ENCODE results near the gene PCDHGA6. TPM values are rescaled to one million over a fixed set of nuclear protein-coding genes. Genes with fewer than 3 reads are reported as not detected.
"Not testable (repeated sequence)": the region's sequence is repeated elsewhere in the genome, so short reads cannot be mapped to it uniquely, and the experiment has no call there.

Gene PCDHGA6
- total and polyA plus RNA-seq, 5 donors from 2014 or later = not detected

- Histone ChIP-seq H3K4me3 (ENCODE audit: low read depth, low read length) (no peak overlapping the region), H3K9me3 (ENCODE audit: control insufficient read depth in 2 of 2, low read length in 2 of 2) (peaks cover 21 to 54% of the 10 kb centered on the region in 2 experiments), H3K27ac (ENCODE audit: insufficient read depth, low read length, poor library complexity, severe bottlenecking) (no peak overlapping the region), H3K36me3 (ENCODE audit: control insufficient read depth, insufficient read depth, low read length) (no peaks in the 10 kb centered on the region), H3K27me3 (ENCODE audit: control insufficient read depth, insufficient read depth, low read length) (peaks cover 41% of the 10 kb centered on the region), H3K4me1 (ENCODE audit: control insufficient read depth, insufficient read depth, low read length, poor library complexity, severe bottlenecking) (no peaks in the 10 kb centered on the region)
- H3K36me3 Mint-ChIP-seq = peaks cover 3% of the 10 kb centered on the region
- no peak for DNase-seq
- peak overlapping the region in 1 of 4 donors; percentile 77 for H3K4me3 Mint-ChIP-seq
- peaks cover 58% of the 10 kb centered on the region for H3K27me3 Mint-ChIP-seq
- no peak overlapping the region for H3K27ac Mint-ChIP-seq
- H3K9me3 Mint-ChIP-seq = peaks cover 0 to 60% (median 18%) of the 10 kb centered on the region in 7 donors
- ATAC-seq (ENCODE audit: low read depth in 2 of 2) = no peak
- H3K4me1 Mint-ChIP-seq = peaks cover 0 to 3% (median 0%) of the 10 kb centered on the region in 4 donors
Observed at GRCh38 chr5:141389153-141390042, 15.7 kb downstream of the PCDHGA6 start.

- H3K9me3 ChIP-seq (ENCODE audit: control insufficient read depth in 2 of 2, low read length in 2 of 2) = peaks cover 24 to 37% of the 10 kb centered on the region in 2 experiments
- peaks cover 3% of the 10 kb centered on the region for H3K36me3 Mint-ChIP-seq
Observed at GRCh38 chr5:141392429-141393198, 18.9 kb downstream of the PCDHGA6 start, which contains the start of gene PCDHGA8. Gene PCDHGA8, plus strand, starts transcription at chr5:141392633. Its CDS starts 181 bp downstream, at chr5:141392814.

GRCh38 chr5:141393267-141393666 lies 19.6 kb downstream of the PCDHGA6 start:
- Mint-ChIP-seq H3K9me3 (peaks cover 0 to 56% (median 11%) of the 10 kb centered on the region in 7 donors), H3K27ac (no peak overlapping the region), H3K4me1 (peaks cover 0 to 3% (median 0%) of the 10 kb centered on the region in 4 donors), H3K4me3 (no peak overlapping the region), H3K27me3 (peaks cover 49% of the 10 kb centered on the region), H3K36me3 (peaks cover 3% of the 10 kb centered on the region)
- Histone ChIP-seq H3K4me1 (ENCODE audit: control insufficient read depth, insufficient read depth, low read length, poor library complexity, severe bottlenecking) (no peaks in the 10 kb centered on the region), H3K4me3 (ENCODE audit: low read depth, low read length) (no peak overlapping the region), H3K9me3 (ENCODE audit: control insufficient read depth in 2 of 2, low read length in 2 of 2) (peaks cover 23 to 37% of the 10 kb centered on the region in 2 experiments), H3K27ac (ENCODE audit: insufficient read depth, low read length, poor library complexity, severe bottlenecking) (no peak overlapping the region), H3K36me3 (ENCODE audit: control insufficient read depth, insufficient read depth, low read length) (no peaks in the 10 kb centered on the region), H3K27me3 (ENCODE audit: control insufficient read depth, insufficient read depth, low read length) (peaks cover 24% of the 10 kb centered on the region)
- no peak for ATAC-seq (ENCODE audit: low read depth in 2 of 2)
- DNase-seq = no peak

More at GRCh38 chr5:141392429-141393198, 18.9 kb downstream of the PCDHGA6 start, which contains the start of gene PCDHGA8:
- peaks cover 46% of the 10 kb centered on the region for H3K27me3 Mint-ChIP-seq
- H3K27ac ChIP-seq (ENCODE audit: insufficient read depth, low read length, poor library complexity, severe bottlenecking) = no peak within 1 kb of the TSS
- H3K4me1 ChIP-seq (ENCODE audit: control insufficient read depth, insufficient read depth, low read length, poor library complexity, severe bottlenecking) = no peaks in the 10 kb centered on the region
- DNase-seq = no peak
- no peak within 1 kb of the TSS for H3K27ac Mint-ChIP-seq
- H3K9me3 Mint-ChIP-seq = peaks cover 0 to 57% (median 11%) of the 10 kb centered on the region in 7 donors
- ATAC-seq (ENCODE audit: low read depth in 2 of 2) = no peak
- peak within 1 kb of the TSS in 1 of 4 donors; percentile 1 for H3K4me3 Mint-ChIP-seq
- peaks cover 0 to 3% (median 0%) of the 10 kb centered on the region in 4 donors for H3K4me1 Mint-ChIP-seq
- no peak within 1 kb of the TSS for H3K4me3 ChIP-seq (ENCODE audit: low read depth, low read length)
- peaks cover 26% of the 10 kb centered on the region for H3K27me3 ChIP-seq (ENCODE audit: control insufficient read depth, insufficient read depth, low read length)
- H3K36me3 ChIP-seq (ENCODE audit: control insufficient read depth, insufficient read depth, low read length) = no peaks in the 10 kb centered on the region

GRCh38 chr5:141394401-141395187 lies 20.9 kb downstream of the PCDHGA6 start:
- H3K9me3 Mint-ChIP-seq = peaks cover 0 to 55% (median 8%) of the 10 kb centered on the region in 7 donors
- H3K4me3 ChIP-seq (ENCODE audit: low read depth, low read length); ATAC-seq (ENCODE audit: low read depth in 2 of 2); H3K36me3 Mint-ChIP-seq; H3K27ac Mint-ChIP-seq; H3K4me1 Mint-ChIP-seq; DNase-seq; H3K36me3 ChIP-seq (ENCODE audit: control insufficient read depth, insufficient read depth, low read length); H3K4me1 ChIP-seq (ENCODE audit: control insufficient read depth, insufficient read depth, low read length, poor library complexity, severe bottlenecking); H3K27ac ChIP-seq (ENCODE audit: insufficient read depth, low read length, poor library complexity, severe bottlenecking): not testable (repeated sequence)
- H3K27me3 Mint-ChIP-seq = peaks cover 41% of the 10 kb centered on the region
- peaks cover 23 to 37% of the 10 kb centered on the region in 2 experiments for H3K9me3 ChIP-seq (ENCODE audit: control insufficient read depth in 2 of 2, low read length in 2 of 2)
- peak overlapping the region in 1 of 4 donors; percentile 32 for H3K4me3 Mint-ChIP-seq
- peaks cover 23% of the 10 kb centered on the region for H3K27me3 ChIP-seq (ENCODE audit: control insufficient read depth, insufficient read depth, low read length)

- not testable (repeated sequence) for H3K36me3 Mint-ChIP-seq; H3K27ac Mint-ChIP-seq; H3K36me3 ChIP-seq (ENCODE audit: control insufficient read depth, insufficient read depth, low read length); H3K27ac ChIP-seq (ENCODE audit: insufficient read depth, low read length, poor library complexity, severe bottlenecking); H3K4me1 Mint-ChIP-seq; H3K4me1 ChIP-seq (ENCODE audit: control insufficient read depth, insufficient read depth, low read length, poor library complexity, severe bottlenecking); H3K4me3 ChIP-seq (ENCODE audit: low read depth, low read length)
- Mint-ChIP-seq H3K4me3 (peak within 1 kb of the TSS in 2 of 4 donors; percentile 29 to 43), H3K9me3 (peaks cover 0 to 41% (median 7%) of the 10 kb centered on the region in 7 donors), H3K27me3 (peaks cover 40% of the 10 kb centered on the region)
- H3K27me3 ChIP-seq (ENCODE audit: control insufficient read depth, insufficient read depth, low read length) = peaks cover 26% of the 10 kb centered on the region
- H3K9me3 ChIP-seq (ENCODE audit: control insufficient read depth in 2 of 2, low read length in 2 of 2) = peaks cover 21 to 28% of the 10 kb centered on the region in 2 experiments
- ATAC-seq (ENCODE audit: low read depth in 2 of 2) = peak; percentile 50 to 59
- peak in 1 of 3 donors; percentile 45 for DNase-seq
Observed at GRCh38 chr5:141397756-141398551, 24.3 kb downstream of the PCDHGA6 start, which contains the start of gene PCDHGB5. Gene PCDHGB5, plus strand, starts transcription at chr5:141397947. Its CDS starts 181 bp downstream, at chr5:141398128.

- H3K9me3 Mint-ChIP-seq = peaks cover 0 to 39% (median 10%) of the 10 kb centered on the region in 7 donors
- peaks cover 25% of the 10 kb centered on the region for H3K27me3 ChIP-seq (ENCODE audit: control insufficient read depth, insufficient read depth, low read length)
- no peak for ATAC-seq (ENCODE audit: low read depth in 2 of 2)
- no peaks in the 10 kb centered on the region for H3K4me1 ChIP-seq (ENCODE audit: control insufficient read depth, insufficient read depth, low read length, poor library complexity, severe bottlenecking)
- no peaks in the 10 kb centered on the region for H3K36me3 ChIP-seq (ENCODE audit: control insufficient read depth, insufficient read depth, low read length)
- H3K4me3 Mint-ChIP-seq = peak overlapping the region in 1 of 4 donors; percentile 29
- H3K27ac Mint-ChIP-seq = no peak overlapping the region
- peaks cover 3% of the 10 kb centered on the region for H3K36me3 Mint-ChIP-seq
- peaks cover 46% of the 10 kb centered on the region for H3K27me3 Mint-ChIP-seq
- DNase-seq = no peak
- no peak overlapping the region for H3K27ac ChIP-seq (ENCODE audit: insufficient read depth, low read length, poor library complexity, severe bottlenecking)
- peaks cover 0 to 6% (median 0%) of the 10 kb centered on the region in 4 donors for H3K4me1 Mint-ChIP-seq
- H3K9me3 ChIP-seq (ENCODE audit: control insufficient read depth in 2 of 2, low read length in 2 of 2) = peaks cover 19 to 29% of the 10 kb centered on the region in 2 experiments
- no peak overlapping the region for H3K4me3 ChIP-seq (ENCODE audit: low read depth, low read length)
Observed at GRCh38 chr5:141398608-141399007, 24.9 kb downstream of the PCDHGA6 start.

All from CD4-positive, CD25-positive, alpha-beta regulatory T cell (primary cell).